ENCODE measurements around the gene FBXL12.
"Not testable (repeated sequence)": the region's sequence is repeated elsewhere in the genome, so short reads cannot be mapped to it uniquely, and the experiment has no call there.

The FBXL12 gene

GRCh38 chr19:9856609-9857008, 37.7 kb upstream of the FBXL12 start:
- Histone ChIP-seq H3K9me3 (ENCODE audit: control insufficient read depth in 2 of 2, low read length in 2 of 2) (no peaks in the 10 kb centered on the region), H3K9ac (ENCODE audit: low read depth in 1 of 2, low read length in 2 of 2) (no peak overlapping the region), H3K4me1 (ENCODE audit: control insufficient read depth in 2 of 2, insufficient read depth in 2 of 2, low read length in 2 of 2) (no peaks in the 10 kb centered on the region), H3K27me3 (ENCODE audit: control insufficient read depth in 2 of 2, insufficient read depth in 2 of 2, low read length in 2 of 2) (no peaks in the 10 kb centered on the region), H3K36me3 (ENCODE audit: control insufficient read depth in 2 of 2, insufficient read depth in 2 of 2, low read length in 2 of 2) (no peaks in the 10 kb centered on the region), H3K27ac (ENCODE audit: low read depth in 2 of 2, low read length in 2 of 2) (no peak overlapping the region), H3K4me3 (ENCODE audit: low read length in 2 of 2) (no peak overlapping the region)

DNA sequence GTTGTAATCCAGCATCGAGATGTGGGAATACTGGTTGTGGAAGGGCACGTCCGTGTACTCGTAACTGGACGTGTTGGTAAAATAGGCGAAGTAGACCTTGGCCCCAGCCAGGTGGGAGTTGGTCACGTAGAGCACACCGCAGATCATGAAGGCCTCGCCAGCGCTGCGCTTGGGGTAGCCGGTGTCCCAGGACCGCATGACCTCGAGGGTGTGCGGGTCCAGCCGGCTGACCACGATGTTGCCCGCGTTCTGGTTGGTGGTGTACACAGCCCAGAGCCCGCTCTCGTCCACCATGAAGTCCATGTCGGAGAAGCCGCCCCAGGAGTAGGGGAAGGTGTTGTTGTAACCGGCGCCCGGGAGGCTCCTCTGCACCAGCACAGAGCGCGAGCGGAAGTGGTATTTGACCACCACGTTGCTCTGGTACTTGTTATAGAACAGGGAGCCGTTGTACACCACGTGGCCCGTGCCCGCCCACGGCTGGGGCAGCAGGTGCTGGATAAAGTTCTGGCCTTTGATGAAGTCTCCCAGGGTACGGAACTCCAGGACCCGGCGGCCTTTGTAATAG, 35.5 kb upstream of the FBXL12 start:
- Histone ChIP-seq H3K4me3 (ENCODE audit: low read length in 2 of 2) (no peak overlapping the region), H3K27ac (ENCODE audit: low read depth in 2 of 2, low read length in 2 of 2) (no peak overlapping the region), H3K9me3 (ENCODE audit: control insufficient read depth in 2 of 2, low read length in 2 of 2) (no peaks in the 10 kb centered on the region), H3K4me1 (ENCODE audit: control insufficient read depth in 2 of 2, insufficient read depth in 2 of 2, low read length in 2 of 2) (no peaks in the 10 kb centered on the region), H3K36me3 (ENCODE audit: control insufficient read depth in 2 of 2, insufficient read depth in 2 of 2, low read length in 2 of 2) (no peaks in the 10 kb centered on the region), H3K9ac (ENCODE audit: low read depth in 1 of 2, low read length in 2 of 2) (no peak overlapping the region), H3K27me3 (ENCODE audit: control insufficient read depth in 2 of 2, insufficient read depth in 2 of 2, low read length in 2 of 2) (no peaks in the 10 kb centered on the region)

GRCh38 chr19:9850235-9850959, 31.5 kb upstream of the FBXL12 start:
- Histone ChIP-seq H3K27me3 (ENCODE audit: control insufficient read depth in 2 of 2, insufficient read depth in 2 of 2, low read length in 2 of 2) (no peaks in the 10 kb centered on the region), H3K4me3 (ENCODE audit: low read length in 2 of 2) (no peak overlapping the region), H3K9me3 (ENCODE audit: control insufficient read depth in 2 of 2, low read length in 2 of 2) (no peaks in the 10 kb centered on the region), H3K9ac (ENCODE audit: low read depth in 1 of 2, low read length in 2 of 2) (no peak overlapping the region), H3K27ac (ENCODE audit: low read depth in 2 of 2, low read length in 2 of 2) (no peak overlapping the region), H3K4me1 (ENCODE audit: control insufficient read depth in 2 of 2, insufficient read depth in 2 of 2, low read length in 2 of 2) (no peaks in the 10 kb centered on the region), H3K36me3 (ENCODE audit: control insufficient read depth in 2 of 2, insufficient read depth in 2 of 2, low read length in 2 of 2) (peaks cover 17 to 27% of the 10 kb centered on the region in 2 donors)

- Histone ChIP-seq H3K4me1 (ENCODE audit: control insufficient read depth in 2 of 2, insufficient read depth in 2 of 2, low read length in 2 of 2) (no peaks in the 10 kb centered on the region), H3K27me3 (ENCODE audit: control insufficient read depth in 2 of 2, insufficient read depth in 2 of 2, low read length in 2 of 2) (no peaks in the 10 kb centered on the region), H3K27ac (ENCODE audit: low read depth in 2 of 2, low read length in 2 of 2) (no peak overlapping the region), H3K9ac (ENCODE audit: low read depth in 1 of 2, low read length in 2 of 2) (no peak overlapping the region), H3K4me3 (ENCODE audit: low read length in 2 of 2) (no peak overlapping the region), H3K9me3 (ENCODE audit: control insufficient read depth in 2 of 2, low read length in 2 of 2) (no peaks in the 10 kb centered on the region), H3K36me3 (ENCODE audit: control insufficient read depth in 2 of 2, insufficient read depth in 2 of 2, low read length in 2 of 2) (peaks cover 20 to 31% of the 10 kb centered on the region in 2 donors)
These were observed 30.9 kb upstream of the FBXL12 start for GRCh38 chr19:9849791-9850190.

- Histone ChIP-seq H3K4me1 (ENCODE audit: control insufficient read depth in 2 of 2, insufficient read depth in 2 of 2, low read length in 2 of 2) (no peaks in the 10 kb centered on the region), H3K27me3 (ENCODE audit: control insufficient read depth in 2 of 2, insufficient read depth in 2 of 2, low read length in 2 of 2) (no peaks in the 10 kb centered on the region), H3K27ac (ENCODE audit: low read depth in 2 of 2, low read length in 2 of 2) (no peak overlapping the region), H3K4me3 (ENCODE audit: low read length in 2 of 2) (no peak overlapping the region), H3K9ac (ENCODE audit: low read depth in 1 of 2, low read length in 2 of 2) (no peak overlapping the region), H3K9me3 (ENCODE audit: control insufficient read depth in 2 of 2, low read length in 2 of 2) (no peaks in the 10 kb centered on the region), H3K36me3 (ENCODE audit: control insufficient read depth in 2 of 2, insufficient read depth in 2 of 2, low read length in 2 of 2) (peaks cover 30 to 40% of the 10 kb centered on the region in 2 donors)
These were observed 29.9 kb upstream of the FBXL12 start for GRCh38 chr19:9848762-9849161.

DNA sequence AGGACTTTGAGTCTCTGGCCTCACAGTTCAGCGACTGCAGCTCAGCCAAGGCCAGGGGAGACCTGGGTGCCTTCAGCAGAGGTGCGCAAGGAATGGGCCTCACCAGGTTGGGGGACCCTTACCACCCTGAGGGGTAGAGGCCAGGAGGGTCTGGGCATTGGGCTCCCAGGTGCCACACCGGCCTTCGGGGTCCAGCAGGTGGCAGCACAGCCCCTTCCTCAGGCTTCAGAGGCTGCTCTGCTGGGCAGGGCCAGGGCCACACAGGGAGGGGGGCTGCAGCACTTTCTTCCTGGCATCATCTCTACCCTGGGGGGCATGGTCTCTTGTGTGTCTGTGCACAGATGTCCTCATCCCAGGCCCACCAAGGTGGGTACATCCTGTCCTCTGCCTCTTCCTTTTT, 29.2 kb upstream of the FBXL12 start:
- peaks cover 36 to 45% of the 10 kb centered on the region in 2 donors for H3K36me3 ChIP-seq (ENCODE audit: control insufficient read depth in 2 of 2, insufficient read depth in 2 of 2, low read length in 2 of 2)
- no peak overlapping the region for H3K9ac ChIP-seq (ENCODE audit: low read depth in 1 of 2, low read length in 2 of 2)
- H3K4me1 ChIP-seq (ENCODE audit: control insufficient read depth in 2 of 2, insufficient read depth in 2 of 2, low read length in 2 of 2) = no peaks in the 10 kb centered on the region
- H3K27me3 ChIP-seq (ENCODE audit: control insufficient read depth in 2 of 2, insufficient read depth in 2 of 2, low read length in 2 of 2) = no peaks in the 10 kb centered on the region
- no peak overlapping the region for H3K27ac ChIP-seq (ENCODE audit: low read depth in 2 of 2, low read length in 2 of 2)
- no peak overlapping the region for H3K4me3 ChIP-seq (ENCODE audit: low read length in 2 of 2)
- no peaks in the 10 kb centered on the region for H3K9me3 ChIP-seq (ENCODE audit: control insufficient read depth in 2 of 2, low read length in 2 of 2)

- H3K4me1 ChIP-seq (ENCODE audit: control insufficient read depth in 2 of 2, insufficient read depth in 2 of 2, low read length in 2 of 2) = no peaks in the 10 kb centered on the region
- no peak overlapping the region for H3K9ac ChIP-seq (ENCODE audit: low read depth in 1 of 2, low read length in 2 of 2)
- no peaks in the 10 kb centered on the region for H3K9me3 ChIP-seq (ENCODE audit: control insufficient read depth in 2 of 2, low read length in 2 of 2)
- H3K27ac ChIP-seq (ENCODE audit: low read depth in 2 of 2, low read length in 2 of 2) = no peak overlapping the region
- H3K4me3 ChIP-seq (ENCODE audit: low read length in 2 of 2) = no peak overlapping the region
- peaks cover 45 to 54% of the 10 kb centered on the region in 2 donors for H3K36me3 ChIP-seq (ENCODE audit: control insufficient read depth in 2 of 2, insufficient read depth in 2 of 2, low read length in 2 of 2)
- H3K27me3 ChIP-seq (ENCODE audit: control insufficient read depth in 2 of 2, insufficient read depth in 2 of 2, low read length in 2 of 2) = no peaks in the 10 kb centered on the region
These were observed 28.3 kb upstream of the FBXL12 start for GRCh38 chr19:9847087-9847671.

- H3K9me3 ChIP-seq (ENCODE audit: control insufficient read depth in 2 of 2, low read length in 2 of 2); H3K27ac ChIP-seq (ENCODE audit: low read depth in 2 of 2, low read length in 2 of 2); H3K27me3 ChIP-seq (ENCODE audit: control insufficient read depth in 2 of 2, insufficient read depth in 2 of 2, low read length in 2 of 2); H3K9ac ChIP-seq (ENCODE audit: low read depth in 1 of 2, low read length in 2 of 2); H3K4me3 ChIP-seq (ENCODE audit: low read length in 2 of 2); H3K4me1 ChIP-seq (ENCODE audit: control insufficient read depth in 2 of 2, insufficient read depth in 2 of 2, low read length in 2 of 2): not testable (repeated sequence)
- H3K36me3 ChIP-seq (ENCODE audit: control insufficient read depth in 2 of 2, insufficient read depth in 2 of 2, low read length in 2 of 2) = peaks cover 67 to 73% of the 10 kb centered on the region in 2 donors
These were observed 24.9 kb upstream of the FBXL12 start for GRCh38 chr19:9843626-9844273.

GRCh38 chr19:9842834-9843625, 24.2 kb upstream of the FBXL12 start:
- Histone ChIP-seq H3K4me3 (ENCODE audit: low read length in 2 of 2) (no peak overlapping the region), H3K27me3 (ENCODE audit: control insufficient read depth in 2 of 2, insufficient read depth in 2 of 2, low read length in 2 of 2) (no peaks in the 10 kb centered on the region), H3K4me1 (ENCODE audit: control insufficient read depth in 2 of 2, insufficient read depth in 2 of 2, low read length in 2 of 2) (no peaks in the 10 kb centered on the region), H3K27ac (ENCODE audit: low read depth in 2 of 2, low read length in 2 of 2) (no peak overlapping the region), H3K9me3 (ENCODE audit: control insufficient read depth in 2 of 2, low read length in 2 of 2) (no peaks in the 10 kb centered on the region), H3K36me3 (ENCODE audit: control insufficient read depth in 2 of 2, insufficient read depth in 2 of 2, low read length in 2 of 2) (peaks cover 62 to 72% of the 10 kb centered on the region in 2 donors), H3K9ac (ENCODE audit: low read depth in 1 of 2, low read length in 2 of 2) (no peak overlapping the region)
